Transverse colon (tissue), 3 donors: ENCODE measurements around the gene ADAM17.

Experiments
- CTCF ChIP-seq, 5 experiments: fragments of 200-600 bp in 3 of 5; fragments of 450-650 bp in 2 of 5; sonication (generic) in 3 of 5; IDR thresholded peaks; 1 replicate in 2 of 5; 2 replicates in 3 of 5; pipeline ENCODE4 v1.5.1; 2016 to 2017; ENCODE audit warnings: antibody characterized with exemption in 5 of 5, inconsistent platforms in 3 of 5, mild to moderate bottlenecking in 2 of 5, moderate library complexity in 1 of 5
- POLR2A ChIP-seq: fragments of 450-650 bp; IDR thresholded peaks from one replicate; pipeline ENCODE4 v1.6.1; 2016; ENCODE audit warnings: antibody characterized with exemption, mild to moderate bottlenecking, moderate library complexity

- no peak for TF ChIP-seq POLR2A
- no peak for TF ChIP-seq CTCF (IDR thresholded peaks at IDR 0.05)
Measured at GRCh38 chr2:9538000-9538507, 17.6 kb downstream of the ADAM17 start.
